Middle frontal gyrus (tissue), 1 donor: ENCODE results near the gene RBM34.
"Not testable (repeated sequence)": the region's sequence is repeated elsewhere in the genome, so short reads cannot be mapped to it uniquely, and the experiment has no call there.

Source experiments
- DNase-seq: peaks from one replicate; pipeline ENCODE4 v3.0.0-alpha.2; 2015; ENCODE audit warnings: low spot score; ENCODE audit errors: extremely low spot score

Gene RBM34

GRCh38 chr1:235113183-235113917 lies 47.7 kb downstream of the RBM34 start:
- DNase-seq: no peak

DNA sequence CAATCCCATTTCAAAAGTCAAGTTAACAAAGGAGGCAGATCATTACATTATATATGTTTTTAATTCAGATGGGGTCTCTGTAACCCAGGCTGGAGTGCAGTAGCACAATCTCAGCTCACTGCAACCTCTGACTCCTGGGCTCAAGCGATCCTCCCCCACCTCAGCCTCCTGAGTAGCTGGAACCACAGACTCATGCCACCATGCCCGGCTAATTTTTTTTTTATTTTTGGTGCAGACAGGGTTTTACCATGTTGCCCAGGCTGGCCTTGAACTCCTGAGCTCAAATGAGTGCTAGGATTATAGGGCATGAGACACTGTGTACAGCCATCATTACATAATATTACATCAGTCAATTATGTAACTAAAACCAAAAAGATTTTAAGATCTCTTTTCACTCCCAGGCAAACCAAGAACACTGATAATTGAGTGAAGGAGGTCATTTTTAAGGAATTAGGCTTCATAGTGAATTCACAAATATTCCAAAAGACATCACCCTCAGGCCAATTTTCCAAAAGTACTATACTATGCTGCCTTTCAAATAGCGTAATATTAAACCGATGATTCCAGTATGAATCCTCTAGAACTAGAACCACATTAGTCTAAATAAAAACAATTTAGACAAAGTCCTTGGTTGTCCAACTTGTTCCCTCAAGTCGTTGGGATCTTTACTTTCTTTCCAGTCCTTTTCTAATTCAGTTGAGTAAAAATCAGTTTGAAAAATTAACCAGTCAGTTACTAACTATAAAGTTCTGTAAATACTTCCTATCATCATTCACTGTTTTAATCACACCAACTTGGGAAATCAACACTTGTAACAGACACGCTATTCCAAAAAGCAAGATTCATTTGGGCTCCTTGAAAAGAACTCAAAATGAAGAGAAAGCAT lies 48.5 kb downstream of the RBM34 start:
- no peak for DNase-seq

GRCh38 chr1:235111107-235111506 lies 49.9 kb downstream of the RBM34 start:
- no peak for DNase-seq

- no peak for DNase-seq
These were observed 52.2 kb downstream of the RBM34 start for GRCh38 chr1:235108876-235109275.

- no peak for DNase-seq
These were observed 52.9 kb downstream of the RBM34 start for GRCh38 chr1:235108185-235108593.

DNA sequence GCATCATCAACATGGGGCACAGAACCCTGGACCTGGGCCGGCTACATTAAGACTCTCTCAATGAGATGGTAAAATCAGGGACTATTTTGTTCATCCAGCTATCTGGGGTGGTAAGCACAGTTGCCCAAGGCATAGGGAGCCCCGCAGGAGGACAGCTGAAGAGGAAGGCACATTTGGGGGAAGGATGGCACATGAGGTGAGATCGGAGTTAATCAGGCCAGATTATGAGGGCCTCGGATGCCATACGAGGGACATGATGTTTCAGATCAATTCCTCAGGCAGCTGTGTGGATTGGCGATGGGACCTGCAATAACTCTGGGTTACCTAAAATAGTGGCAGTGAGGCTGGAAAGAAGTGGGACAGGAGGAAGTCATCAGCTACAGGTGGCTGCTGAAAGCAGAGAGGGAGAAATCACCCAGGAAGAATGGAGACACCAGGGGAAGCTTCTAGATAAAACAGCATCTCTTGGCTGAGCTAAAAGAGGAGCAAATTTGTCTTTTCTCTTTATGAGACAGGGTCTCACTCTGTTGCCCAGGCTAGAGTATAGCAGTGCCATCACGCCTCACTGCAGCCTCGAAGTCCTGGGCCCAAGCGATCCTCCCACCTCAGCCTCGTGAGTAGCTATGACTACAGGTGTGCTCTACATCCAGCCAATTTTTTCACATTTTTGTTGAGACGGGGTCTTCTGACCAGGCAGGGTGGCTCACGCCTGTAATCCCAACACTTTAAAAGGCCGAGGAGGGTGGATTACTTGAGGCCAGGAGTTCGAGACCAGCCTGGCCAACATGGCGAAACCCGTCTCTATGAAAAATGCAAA lies 53.5 kb downstream of the RBM34 start:
- DNase-seq: no peak

DNA sequence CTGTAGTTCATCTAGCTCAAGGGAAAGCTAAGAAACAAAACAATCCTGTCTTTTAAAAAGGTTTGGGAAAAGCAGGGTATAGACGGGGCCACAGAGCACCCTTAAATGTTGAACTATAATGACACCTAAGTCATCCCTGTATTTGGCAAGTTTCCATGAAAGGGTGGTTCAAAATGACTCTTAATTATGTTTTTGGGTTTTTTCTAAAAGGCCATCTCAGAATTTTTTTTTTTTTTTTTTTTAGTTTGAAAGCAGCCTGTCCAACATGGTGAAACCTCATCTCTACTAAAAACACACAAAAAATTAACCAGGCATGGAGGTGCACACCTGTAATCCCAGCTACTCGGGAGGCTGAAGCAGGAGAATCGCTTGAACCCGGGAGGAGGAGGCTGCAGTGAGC lies 54.6 kb downstream of the RBM34 start:
- DNase-seq: no peak

DNA sequence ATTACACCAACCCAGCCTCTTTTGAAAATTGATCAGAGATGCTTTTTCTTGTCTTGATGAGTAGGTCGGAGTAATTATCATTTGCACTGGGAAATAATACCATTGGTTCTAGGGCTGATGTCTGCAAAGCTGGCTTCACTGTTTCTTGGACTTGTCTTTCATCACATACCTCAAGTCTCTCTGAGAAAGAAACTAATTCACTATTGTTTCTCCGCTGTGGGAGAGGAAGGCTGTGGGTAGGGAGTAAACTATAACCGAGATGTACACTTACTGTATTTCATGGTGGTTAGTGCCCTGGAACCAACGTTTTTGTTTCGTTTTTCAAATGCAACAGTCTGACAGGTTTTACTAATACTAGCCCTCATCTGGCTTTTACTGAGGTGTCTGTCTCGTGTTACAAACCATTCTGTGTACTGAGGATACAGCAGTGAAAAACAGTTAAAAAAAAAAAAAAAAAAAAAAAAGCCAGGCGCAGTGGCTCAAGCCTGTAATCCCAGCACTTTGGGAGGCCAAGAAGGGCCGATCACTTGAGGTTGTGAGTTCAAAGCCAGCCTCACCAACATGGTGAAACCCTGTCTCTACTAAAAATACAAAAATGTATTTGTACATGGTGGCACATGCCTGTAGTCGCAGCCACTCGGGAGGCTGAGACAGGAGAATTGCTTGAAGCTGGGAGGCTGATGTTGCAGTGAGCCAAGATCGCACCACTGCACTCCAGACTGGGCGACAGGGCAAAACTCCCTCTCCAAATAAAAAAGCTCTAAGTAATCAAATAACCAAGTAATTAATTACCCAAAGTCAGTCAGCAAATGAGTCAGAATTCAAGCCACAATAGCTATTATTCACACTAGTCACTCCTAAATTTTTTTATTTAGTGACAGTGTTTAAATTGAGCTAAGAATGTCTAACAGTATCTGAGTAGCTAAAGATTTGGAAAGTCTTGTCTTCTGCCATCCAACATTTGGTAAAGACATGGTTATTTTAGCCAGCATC lies 55.7 kb downstream of the RBM34 start:
- no peak for DNase-seq

DNA sequence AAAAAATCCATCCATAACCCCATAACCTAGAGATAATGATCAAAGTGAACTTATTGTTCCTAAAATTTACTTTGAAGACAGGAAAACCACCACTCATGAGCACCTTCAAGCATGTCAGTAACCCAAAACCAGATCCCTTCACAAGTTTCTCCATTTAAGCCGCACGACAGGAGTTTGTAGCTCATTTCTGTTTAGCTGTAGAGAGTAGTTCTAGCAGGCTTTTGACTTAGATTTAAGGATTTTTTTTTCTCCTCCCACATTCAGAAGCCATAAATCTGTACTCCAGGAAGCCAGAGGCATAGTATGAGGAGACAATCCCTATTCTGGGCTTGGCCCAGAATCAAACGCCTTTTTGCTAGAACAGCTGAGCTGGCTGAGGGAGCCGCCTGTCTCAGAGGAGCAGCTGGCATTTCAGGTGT lies 58.0 kb downstream of the RBM34 start:
- peak; percentile 46 for DNase-seq

DNA sequence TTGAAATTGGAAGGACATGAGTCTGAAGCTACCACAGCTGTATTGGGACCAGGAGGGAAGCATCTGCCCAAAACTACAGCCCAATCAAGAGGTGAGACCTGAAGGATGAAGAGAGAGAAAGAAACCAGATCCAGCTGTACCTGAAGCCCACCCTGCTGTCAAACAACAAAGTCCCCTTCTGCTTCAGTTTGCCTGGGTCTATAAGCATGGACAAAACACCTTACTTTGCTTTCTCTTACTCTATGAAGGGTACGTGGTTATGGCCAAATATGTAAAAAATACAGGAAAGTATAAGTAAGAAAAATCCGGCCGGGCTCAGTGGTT lies 58.8 kb downstream of the RBM34 start:
- no peak for DNase-seq

- DNase-seq: no peak
These were observed 59.3 kb downstream of the RBM34 start for GRCh38 chr1:235101558-235102258.

- DNase-seq: no peak
These were observed 60.8 kb downstream of the RBM34 start for GRCh38 chr1:235100194-235100772.

- DNase-seq: no peak
These were observed 62.1 kb downstream of the RBM34 start for GRCh38 chr1:235098991-235099390.

- no peak for DNase-seq
These were observed 62.5 kb downstream of the RBM34 start for GRCh38 chr1:235098547-235098946.

DNA sequence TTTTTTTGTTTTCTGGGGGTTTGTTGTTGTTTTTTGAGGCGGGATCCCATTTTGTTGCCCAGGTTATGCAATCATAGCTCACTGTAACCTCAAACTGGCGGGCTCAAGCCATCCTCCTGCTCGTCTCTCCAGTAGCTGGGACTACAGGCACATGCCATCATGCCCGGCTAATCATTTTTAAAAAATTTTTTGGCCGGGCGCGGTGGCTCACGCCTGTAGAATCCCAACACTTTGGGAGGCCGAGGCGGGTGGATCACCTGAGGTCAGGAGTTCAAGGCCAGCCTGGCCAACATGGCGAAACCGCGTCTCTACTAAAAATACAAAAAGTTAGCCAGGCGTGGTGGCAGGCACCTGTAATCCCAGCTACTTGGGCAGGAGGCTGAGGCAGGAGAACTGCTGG lies 63.5 kb downstream of the RBM34 start:
- DNase-seq: not testable (repeated sequence)

GRCh38 chr1:235095938-235096562 lies 65.0 kb downstream of the RBM34 start:
- no peak for DNase-seq

- DNase-seq: peak; percentile 66
These were observed 67.1 kb downstream of the RBM34 start for GRCh38 chr1:235093696-235094592.

DNA sequence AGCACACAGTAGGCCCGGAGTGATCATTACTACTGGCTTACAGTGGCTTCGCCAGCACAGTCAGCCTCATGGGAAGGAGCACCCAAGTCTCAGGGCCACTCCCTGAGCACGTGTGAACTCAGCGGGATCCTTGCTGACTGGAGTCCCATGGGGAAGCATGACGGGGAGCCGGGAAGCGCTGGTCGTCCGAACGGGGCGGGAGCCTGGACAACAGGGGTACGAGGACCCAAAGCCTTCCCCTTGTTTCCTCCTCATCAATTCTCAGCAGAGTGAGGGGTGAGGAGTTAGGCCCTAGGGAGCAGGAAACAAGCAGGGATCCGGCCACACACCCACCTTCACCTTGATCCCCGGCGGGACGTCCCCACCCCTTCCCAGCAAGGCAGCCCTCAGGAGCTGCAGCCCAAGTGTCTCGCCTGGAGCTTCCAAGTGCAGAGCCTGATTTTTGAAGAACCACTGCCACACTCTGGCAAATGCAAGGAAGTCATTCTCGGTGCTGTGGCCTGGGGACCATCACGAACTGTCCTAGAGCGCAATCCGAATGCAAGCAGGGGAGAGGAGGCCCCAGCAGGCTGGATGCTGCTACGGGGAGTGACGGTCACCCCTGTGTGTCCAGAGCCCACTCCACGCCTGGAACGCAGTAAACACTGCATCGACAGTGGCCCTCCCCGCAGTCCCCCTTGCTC lies 67.9 kb downstream of the RBM34 start:
- DNase-seq: peak; percentile 60
